HG03565 (cell line): ENCODE data around the gene ANGPTL2.
"Not testable (repeated sequence)": the region's sequence is repeated elsewhere in the genome, so short reads cannot be mapped to it uniquely, and the experiment has no call there.

Experiments
- ATAC-seq: cut with Tn5 transposase; IDR thresholded peaks from one replicate; pipeline ENCODE4 v1.9.1; 2021; ENCODE audit warnings: mild to moderate bottlenecking, moderate library complexity; ENCODE audit not compliant: unreplicated experiment

Gene ANGPTL2

DNA sequence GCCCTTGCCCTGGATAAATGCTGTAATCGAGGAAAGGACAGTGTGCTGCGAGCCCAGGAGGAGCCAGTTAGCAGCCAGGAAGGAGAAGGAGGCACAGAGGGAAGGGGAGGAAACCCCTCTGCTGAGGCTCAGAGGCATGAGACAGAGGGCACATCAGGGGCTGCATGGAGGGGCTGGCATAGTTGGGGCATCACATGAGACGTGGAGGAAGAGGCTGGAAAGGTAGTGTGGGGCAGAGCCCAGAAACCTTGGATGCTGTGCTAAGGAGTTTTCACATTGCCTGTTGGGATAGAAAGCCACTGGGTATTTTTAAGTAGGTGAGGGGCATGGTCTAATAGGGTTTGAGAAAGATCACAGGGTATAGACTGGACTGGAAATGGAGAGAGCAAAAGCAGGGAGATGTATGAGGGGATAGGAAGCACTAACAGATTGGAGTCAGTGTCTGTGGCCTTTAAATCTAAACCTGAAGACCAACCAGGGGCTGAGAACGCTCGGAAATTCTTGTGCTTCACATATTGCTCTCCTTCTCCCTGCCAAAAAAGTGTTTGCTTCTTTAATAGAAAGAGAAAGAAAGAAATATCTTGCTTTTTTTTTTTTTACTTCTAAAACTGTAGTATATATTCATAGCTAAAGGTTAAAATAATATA, 33.0 kb upstream of the ANGPTL2 start:
- ATAC-seq = no peak

DNA sequence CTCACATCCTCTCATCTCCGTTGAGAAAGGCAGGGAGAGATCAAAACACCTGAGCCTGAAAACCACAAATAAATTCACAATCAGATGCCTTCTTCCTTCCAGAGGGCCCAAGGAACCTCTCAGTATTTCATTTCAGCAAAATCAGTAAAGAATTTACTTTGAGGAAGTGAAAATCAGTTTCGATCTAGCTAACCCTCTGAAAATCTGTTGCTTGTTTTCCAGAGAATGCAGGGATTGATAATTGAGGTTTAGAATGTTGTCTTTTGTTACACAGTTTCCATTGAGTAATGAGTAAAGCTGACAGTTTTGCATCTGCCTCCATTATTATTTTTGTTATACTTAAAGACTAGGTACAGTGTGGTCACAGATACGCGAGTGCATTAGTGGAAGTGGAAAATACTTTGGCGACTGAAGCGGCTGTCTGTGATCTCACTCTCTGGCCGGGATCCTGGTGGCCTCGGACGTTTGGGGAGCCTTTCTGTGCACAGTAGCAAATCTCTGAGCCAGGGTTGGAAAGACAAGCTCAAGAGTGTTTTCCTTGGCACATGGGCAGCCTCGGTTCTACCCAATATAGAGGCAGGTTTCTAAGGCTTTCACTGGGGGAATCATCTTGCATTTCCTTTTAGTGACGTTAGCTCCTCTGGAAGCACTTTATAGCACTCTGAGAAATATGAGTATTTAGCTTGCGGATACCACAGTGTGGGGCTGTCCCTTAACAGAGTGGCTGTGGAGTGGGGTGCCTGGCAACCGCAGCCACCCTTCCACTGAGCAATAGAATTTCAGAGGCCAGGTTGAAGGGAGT, 32.2 kb upstream of the ANGPTL2 start:
- ATAC-seq = no peak

GRCh38 chr9:127154003-127154389, 31.6 kb upstream of the ANGPTL2 start:
- no peak for ATAC-seq

- ATAC-seq = no peak
These were observed 31.1 kb upstream of the ANGPTL2 start for GRCh38 chr9:127153501-127153900.

DNA sequence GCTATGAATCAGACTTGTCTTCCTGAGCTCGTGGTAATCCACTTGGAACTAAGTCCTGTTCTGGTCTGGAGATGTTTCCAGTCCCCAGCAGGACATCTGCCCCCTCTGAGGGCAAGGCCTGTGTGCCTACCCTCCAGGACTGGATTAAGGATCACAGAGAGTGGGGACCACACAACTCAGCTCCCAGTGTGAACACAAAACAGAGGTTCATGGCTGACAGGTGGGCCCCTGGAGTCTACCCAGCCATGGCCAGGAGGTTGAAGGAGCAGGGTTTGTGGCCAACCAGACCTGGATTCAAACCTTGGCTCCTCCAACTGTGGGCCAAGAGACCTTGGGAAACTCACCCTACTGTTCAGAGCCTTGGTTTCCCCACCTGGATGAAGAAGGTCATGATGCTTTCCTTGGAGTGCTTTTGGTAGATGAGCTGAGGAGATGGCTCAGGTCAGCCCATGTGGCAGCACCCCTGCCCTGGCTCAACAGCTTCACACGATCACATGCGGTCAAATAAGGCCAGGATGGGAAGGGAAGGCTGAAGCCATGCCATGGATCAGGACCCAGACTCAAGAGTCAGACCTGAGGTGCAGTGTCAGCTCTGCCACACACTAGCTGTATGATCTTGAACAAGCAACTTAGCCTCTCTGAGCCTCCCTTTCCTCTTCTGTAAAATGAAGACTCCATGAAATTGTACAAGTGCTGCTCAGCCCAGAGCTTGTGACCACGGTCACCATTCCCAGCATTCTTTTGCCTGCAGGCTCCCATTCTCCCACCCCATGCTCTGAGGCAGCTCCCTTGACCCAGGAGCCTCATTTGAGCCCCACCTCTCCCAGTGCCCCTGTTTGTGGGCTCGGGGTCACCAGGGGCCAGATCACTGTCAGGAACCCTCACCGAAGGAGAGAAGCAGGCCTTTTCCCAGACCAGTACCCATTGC, 27.3 kb upstream of the ANGPTL2 start:
- no peak for ATAC-seq

GRCh38 chr9:127149010-127149409, 26.6 kb upstream of the ANGPTL2 start:
- ATAC-seq = no peak

DNA sequence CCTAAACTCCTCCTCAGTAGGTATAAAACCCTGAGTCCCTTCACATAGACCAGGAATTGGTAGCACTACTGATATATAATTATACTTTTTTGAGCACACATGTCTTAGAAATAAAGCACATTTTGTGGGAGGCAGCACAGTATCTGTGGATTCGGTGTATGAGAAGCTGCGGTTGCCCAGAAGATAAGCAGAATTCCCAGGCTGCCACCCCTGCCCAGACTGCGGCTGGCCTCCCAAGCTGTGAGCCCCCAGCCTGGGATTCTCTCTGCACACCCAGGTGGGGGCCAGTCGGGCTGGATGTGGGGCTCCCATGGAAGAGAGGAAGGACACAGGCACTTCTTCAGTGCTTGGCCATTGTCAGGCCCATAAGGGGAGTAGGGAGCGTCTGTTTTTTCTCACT, 25.6 kb upstream of the ANGPTL2 start:
- no peak for ATAC-seq

DNA sequence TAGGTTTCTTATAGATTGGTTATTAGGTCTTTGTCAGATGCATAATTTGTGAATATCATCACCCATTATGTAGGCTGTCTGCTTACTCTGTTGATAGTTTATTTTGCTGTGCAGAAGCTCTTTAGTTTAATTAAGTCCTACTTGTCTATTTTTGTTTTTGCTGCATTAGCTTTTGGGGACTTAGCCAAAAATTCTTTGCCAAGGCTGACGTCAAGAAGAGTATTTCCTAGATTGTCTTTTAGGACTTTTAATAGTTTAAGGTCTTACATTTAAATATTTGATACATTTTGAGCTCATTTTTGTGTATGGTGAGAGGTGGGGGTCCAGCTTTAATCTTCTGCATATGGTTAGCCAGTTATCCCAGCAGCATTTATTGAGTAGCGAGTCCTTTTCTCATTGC, 24.8 kb upstream of the ANGPTL2 start:
- no peak for ATAC-seq

DNA sequence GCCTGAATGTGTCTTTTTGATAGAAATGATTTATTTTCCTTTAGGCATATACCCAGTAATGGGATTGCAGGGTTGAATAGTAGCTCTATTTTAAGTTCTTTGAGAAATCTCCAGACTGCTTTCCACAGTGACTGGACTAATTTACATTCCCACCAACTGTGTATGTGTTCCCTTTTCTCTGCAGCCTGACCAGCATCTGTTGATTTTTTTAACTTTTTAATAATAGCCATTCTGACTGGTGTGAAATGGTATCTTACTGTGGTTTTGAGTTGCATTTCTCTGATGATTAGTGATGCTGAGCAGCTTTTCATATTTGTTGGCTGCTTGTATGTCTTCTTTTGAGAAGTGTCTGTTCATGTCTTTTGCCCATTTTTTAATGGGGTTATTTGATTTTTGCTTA, 24.4 kb upstream of the ANGPTL2 start:
- not testable (repeated sequence) for ATAC-seq

DNA sequence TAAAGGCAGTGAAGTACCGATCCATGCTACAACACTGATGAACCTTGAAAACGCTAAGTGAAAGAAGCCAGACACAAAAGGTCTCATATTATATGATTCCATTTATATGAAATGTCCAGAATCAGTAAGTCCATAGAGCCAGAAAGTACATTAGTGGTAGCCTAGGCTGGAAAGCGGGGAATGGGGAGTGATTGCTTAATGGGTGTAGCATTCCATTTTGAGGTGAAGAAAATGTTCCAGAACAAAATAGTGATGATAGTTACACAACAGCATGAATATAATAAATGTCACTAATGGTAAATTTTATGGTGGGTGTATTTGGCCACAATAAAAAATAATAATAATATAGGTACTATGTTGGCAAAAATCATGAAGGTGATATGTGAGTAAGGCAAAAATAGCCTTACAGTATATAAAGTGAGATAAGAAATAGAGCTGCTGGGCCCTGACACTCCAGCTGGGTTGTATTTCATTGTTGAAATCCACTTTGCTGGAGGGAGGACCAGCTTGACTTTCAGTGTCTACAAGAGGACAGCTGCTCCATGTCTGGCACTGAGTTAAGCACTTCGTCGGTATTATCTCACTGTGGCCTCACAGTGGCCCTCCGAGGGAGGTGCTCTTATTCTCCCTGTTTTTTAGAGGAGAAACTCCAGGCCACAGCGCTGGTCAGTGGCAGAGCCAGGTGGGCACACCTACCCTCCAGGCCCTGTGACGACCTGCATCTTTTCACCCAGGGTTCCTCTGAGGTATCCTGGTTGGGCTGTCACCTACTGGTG, 22.4 kb upstream of the ANGPTL2 start:
- no peak for ATAC-seq

GRCh38 chr9:127143920-127144465, 21.6 kb upstream of the ANGPTL2 start:
- no peak for ATAC-seq

- ATAC-seq = no peak
These were observed 20.6 kb upstream of the ANGPTL2 start for GRCh38 chr9:127142931-127143464.

GRCh38 chr9:127142291-127142690, 19.9 kb upstream of the ANGPTL2 start:
- ATAC-seq = no peak

GRCh38 chr9:127140842-127141675, 18.6 kb upstream of the ANGPTL2 start:
- no peak for ATAC-seq

DNA sequence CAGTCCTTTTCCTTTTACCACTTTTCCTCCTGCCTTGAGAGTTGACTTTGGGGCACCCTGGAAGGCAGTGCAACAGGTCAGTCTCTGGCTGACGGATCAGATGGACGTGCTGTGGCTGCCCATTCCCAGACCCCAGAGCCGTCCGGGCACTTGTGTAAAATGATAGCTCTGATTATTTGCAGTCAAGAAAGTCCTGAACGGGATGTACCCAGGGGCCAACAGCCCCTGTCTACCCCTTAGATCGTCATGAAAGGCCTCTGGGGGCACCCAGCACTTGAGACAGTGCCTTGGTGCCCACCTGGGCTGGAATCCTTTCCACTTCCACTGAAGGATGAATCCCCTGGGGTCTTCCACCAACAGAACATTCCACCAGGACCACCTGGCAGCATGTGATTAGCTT, 17.7 kb upstream of the ANGPTL2 start:
- ATAC-seq = no peak

DNA sequence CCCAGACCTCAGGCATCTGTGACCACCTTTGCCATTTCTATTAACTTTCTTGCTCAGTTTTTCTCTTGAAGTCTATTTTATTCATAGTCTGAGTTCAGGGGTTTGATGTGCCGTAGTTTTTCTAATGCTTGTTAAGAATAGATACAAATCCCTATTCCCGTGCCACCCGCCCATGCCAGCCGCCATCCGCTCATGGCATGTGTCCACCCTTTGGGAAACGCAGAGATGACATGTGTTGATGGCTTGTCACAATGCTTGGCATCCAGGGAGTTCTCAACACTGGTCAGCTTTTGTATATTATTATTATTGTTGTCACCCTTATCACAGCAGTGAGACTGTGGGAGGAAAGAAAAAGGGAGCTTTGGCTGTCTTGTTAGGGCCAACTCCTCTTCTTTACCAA, 17.3 kb upstream of the ANGPTL2 start:
- no peak for ATAC-seq

DNA sequence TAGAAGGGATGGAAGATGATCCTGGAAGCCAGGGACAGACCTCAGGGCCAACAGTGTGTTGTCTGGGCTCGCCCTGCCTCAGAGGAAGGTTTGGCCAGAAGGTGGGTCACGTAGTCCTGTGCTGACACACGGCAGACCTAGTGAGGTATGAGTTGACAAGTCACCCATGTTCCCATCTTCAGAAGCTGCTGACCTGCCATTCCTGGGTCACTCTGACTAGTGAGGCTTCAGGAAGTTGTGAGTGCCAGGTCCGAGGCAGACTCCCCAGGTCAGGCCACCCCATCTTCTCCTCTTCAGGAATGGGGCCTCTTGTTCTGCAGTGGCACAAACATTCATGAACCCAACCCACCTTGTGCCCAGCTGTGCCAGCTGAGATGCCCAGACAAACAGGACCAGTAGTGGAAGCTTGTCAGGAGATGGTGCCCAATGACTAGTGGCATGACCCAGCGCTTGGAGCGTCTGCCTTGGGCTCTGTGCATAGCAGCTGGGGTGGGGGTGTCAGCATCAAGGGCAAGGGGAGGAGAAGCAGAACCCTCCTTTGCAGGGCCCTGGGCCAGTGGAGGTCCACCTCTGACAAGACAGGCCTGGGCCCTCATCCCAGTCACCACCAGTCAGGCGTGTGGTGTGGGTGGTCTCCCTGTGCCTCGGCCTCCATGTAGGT, 16.8 kb upstream of the ANGPTL2 start:
- no peak for ATAC-seq

DNA sequence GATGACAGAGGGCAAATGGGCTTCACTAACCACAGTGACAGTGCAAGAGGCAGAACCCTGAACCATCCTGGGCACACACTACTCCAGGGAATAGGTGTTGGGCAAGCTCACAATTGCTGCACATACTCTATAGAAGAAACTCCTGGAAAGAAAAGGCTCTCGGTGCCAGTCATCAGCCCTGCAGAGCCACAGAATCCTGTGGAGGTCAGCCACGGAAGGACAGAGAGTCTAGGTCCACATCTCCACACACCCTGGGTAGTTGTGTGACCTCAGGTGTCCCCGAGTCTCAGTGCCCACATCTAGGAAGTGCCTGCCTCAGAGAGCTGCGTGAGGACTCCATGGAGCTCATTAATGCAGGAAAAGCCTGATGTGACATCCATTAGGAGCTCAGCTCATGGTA, 16.0 kb upstream of the ANGPTL2 start:
- ATAC-seq = no peak
